ENCODE measurements around the gene PLIN3. TPM values are rescaled to one million over a fixed set of nuclear protein-coding genes. Genes with fewer than 3 reads are reported as not detected.

PLIN3 gene
- total and polyA plus RNA-seq, 2 of the 4 experiments (the other 2 are of a cell fraction): 147 to 246 TPM

DNA sequence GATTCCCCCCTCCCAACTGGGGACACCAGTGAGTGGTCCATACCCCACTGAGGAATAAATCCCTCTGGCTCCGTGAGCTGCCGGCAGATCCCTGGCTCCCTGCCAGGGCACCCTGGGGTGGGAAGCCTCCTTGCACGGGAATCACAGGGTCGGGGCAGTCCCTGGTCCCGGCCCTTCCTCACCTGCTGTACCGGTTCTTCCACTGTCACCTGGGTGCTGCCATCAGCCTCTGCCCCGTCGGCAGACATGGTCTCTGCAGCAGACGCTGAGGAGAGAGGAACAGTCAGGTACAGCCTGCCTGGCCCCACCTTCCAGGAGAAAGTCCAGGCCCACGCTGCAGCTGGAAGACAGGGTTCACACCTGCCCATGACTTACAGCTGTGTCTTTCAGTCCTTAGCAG, 6.3 kb downstream of the PLIN3 start:
- ChIA-PET POLR2A (ENCODE audit: unreplicated experiment) (interaction anchor here (0.6 kb wide), 1 partner anchor 23 kb away, joined by 3 read pairs; no protein-coding TSS in a partner anchor), CTCF (no interaction called here)
- Histone ChIP-seq H3K36me3 (ENCODE audit: control insufficient read depth, insufficient read depth, low read length) (peaks cover 44% of the 10 kb centered on the region), H3K9me1 (ENCODE audit: insufficient read depth, low read length) (peaks cover 8% of the 10 kb centered on the region), H3K9ac (ENCODE audit: low read depth, low read length) (no peak overlapping the region), H2AK9ac (replicated peaks; ENCODE audit: low read depth, low read length, poor library complexity) (no peak overlapping the region), H3K4ac (ENCODE audit: low read depth, low read length) (no peak overlapping the region), H2BK120ac (ENCODE audit: low read depth, low read length) (no peak overlapping the region), H2AFZ (replicated peaks; ENCODE audit: low read length, poor library complexity) (no peak overlapping the region), H3K23ac (ENCODE audit: low read depth, low read length) (no peak overlapping the region), H3K14ac (replicated peaks; ENCODE audit: low read depth, low read length) (no peak overlapping the region), H3K27ac (ENCODE audit: insufficient read depth, low read length) (no peak overlapping the region), H2AK5ac (ENCODE audit: low read depth, low read length) (no peak overlapping the region), H4K5ac (ENCODE audit: low read depth, low read length) (no peak overlapping the region), H4K8ac (ENCODE audit: low read depth in 2 of 2, low read length in 2 of 2) (no peak overlapping the region), H3K4me1 (ENCODE audit: control insufficient read depth, insufficient read depth, low read length) (no peaks in the 10 kb centered on the region), H3K18ac (ENCODE audit: low read depth, low read length) (no peak overlapping the region), H2BK20ac (ENCODE audit: low read depth, low read length) (no peak overlapping the region), H3K79me1 (ENCODE audit: low read depth in 1 of 2, low read length in 2 of 2) (peaks cover 15 to 50% of the 10 kb centered on the region in 2 experiments), H3K4me2 (ENCODE audit: low read depth, low read length) (no peak overlapping the region), H4K20me1 (ENCODE audit: insufficient read depth, low read length) (peaks cover 29% of the 10 kb centered on the region), H3K9me3 (ENCODE audit: control insufficient read depth, insufficient read depth, low read length) (no peaks in the 10 kb centered on the region), H3K4me3 (ENCODE audit: insufficient read depth, low read depth, low read length) (no peak overlapping the region), H4K91ac (ENCODE audit: insufficient read depth, low read depth, low read length) (no peak overlapping the region), H2BK15ac (ENCODE audit: low read depth, low read length) (no peak overlapping the region), H3K27me3 (ENCODE audit: control insufficient read depth, insufficient read depth, low read length) (no peaks in the 10 kb centered on the region), H2BK5ac (ENCODE audit: low read depth, low read length, poor library complexity, severe bottlenecking) (no peak overlapping the region), H3K56ac (ENCODE audit: extremely low read depth, insufficient read depth, low read length) (no peak overlapping the region)
- TF ChIP-seq FOS (IDR thresholded peaks at IDR 0.05; ENCODE audit: low read depth, low read length) (no peak), POLR2A (IDR thresholded peaks at IDR 0.05; ENCODE audit: low read depth, low read length) (no peak), CEBPB (IDR thresholded peaks at IDR 0.05; ENCODE audit: low read depth, low read length) (no peak)
- intact Hi-C loops (cut with micrococcal nuclease) (no loop called here), in situ Hi-C loops (cut with MboI; ENCODE audit: low sequenced_read_pairs) (no loop called here), dilution Hi-C loops (cut with HindIII; ENCODE audit: low sequenced_read_pairs, unreplicated experiment) (no loop called here)
- DNase-seq: no peak
- BruUV-seq (replicated peaks): no TSS peak
- 91% methylated on average over 4 of the region's 10 CpGs; no CpG with 5 or more reads in 1 of the 2 experiments for whole genome bisulfite sequencing, 2 experiments (ENCODE audit: extremely low coverage in 2 of 2, insufficient read length in 1 of 2)
- ATAC-seq (ENCODE audit: low read depth): no peak

Data from IMR-90 (cell line).